GM12878 (cell line): Measurements from ENCODE around the gene RUNDC3A. TPM values are rescaled to one million over a fixed set of nuclear protein-coding genes. Genes with fewer than 3 reads are reported as not detected.

Source experiments
- ATAC-seq: fragments of 200-7000 bp; cut with Tn5 transposase; 3 replicates; pipeline ENCODE4 v1.9.1; 2020; ENCODE audit warnings: mild to moderate bottlenecking, moderate library complexity
- BruUV-seq: library from RNA; stranded (reverse); fragments of 400-500 nt; replicated peaks from 2 replicates; lab custom pipeline; 2021; lab: Mats Ljungman, UMichigan
- CTCF ChIA-PET: fragments of 300-600 bp; sonication (Branson Sonifier 250); formaldehyde crosslinking; extraction: SDS; loops from one replicate; lab custom pipeline; 2021; ENCODE audit warnings: inconsistent platforms; lab: Yijun Ruan, JAX
- POLR2A ChIA-PET: fragments of 350-600 bp; formaldehyde crosslinking; extraction: SDS; loops from one replicate; lab custom pipeline; 2021; ENCODE audit warnings: inconsistent platforms; lab: Charles Lee
- RAD21 ChIA-PET: fragments of 300-600 bp; sonication (Branson Sonifier 250); formaldehyde crosslinking; loops from one replicate; lab custom pipeline; 2023; ENCODE audit warnings: antibody characterized with exemption; ENCODE audit not compliant: unreplicated experiment; lab: Charles Lee
- SMC1A ChIA-PET: fragments of 300-600 bp; sonication (Branson Sonifier 250); formaldehyde crosslinking; loops from one replicate; lab custom pipeline; 2023; ENCODE audit not compliant: unreplicated experiment, uncharacterized antibody; lab: Charles Lee
- DNase-seq: peaks from one replicate; pipeline ENCODE4 v3.0.0-alpha.2; 2011; ENCODE audit warnings: low read depth, low spot score
- FAIRE-seq: peaks from 3 replicates; lab custom pipeline; 2011; peaks lifted over from hg19 to GRCh38; lab: Jason Lieb, UNC
- H2AFZ ChIP-seq: 2 replicates; pipeline ENCODE4 v1.6.0; 2011; ENCODE audit warnings: low read depth, low read length, control low read depth; ENCODE audit not compliant: control insufficient read depth
- H3K27ac ChIP-seq: 2 replicates; pipeline ENCODE4 v1.5.1; 2011; ENCODE audit warnings: control low read depth; ENCODE audit not compliant: control insufficient read depth, insufficient read depth
- H3K27me3 ChIP-seq, 2 experiments: replicated peaks in 1 of 2; 2 replicates each; pipeline versions ENCODE4 v1.6.0 to v1.6.1; 2011; ENCODE audit warnings: low read length in 1 of 2; ENCODE audit not compliant: control insufficient read depth in 2 of 2, insufficient read depth in 2 of 2
- H3K36me3 ChIP-seq, 2 experiments: 2 replicates each; pipeline ENCODE4 v1.5.1; 2011; ENCODE audit warnings: low read length in 1 of 2; ENCODE audit not compliant: control insufficient read depth in 2 of 2, insufficient read depth in 2 of 2
- H3K4me1 ChIP-seq: 2 replicates; pipeline ENCODE4 v1.6.1; 2011; ENCODE audit warnings: mild to moderate bottlenecking, low read length, moderate library complexity, mixed read lengths; ENCODE audit not compliant: control insufficient read depth, insufficient read depth
- H3K4me2 ChIP-seq: 2 replicates; pipeline ENCODE4 v1.6.0; 2011; ENCODE audit warnings: control low read depth; ENCODE audit not compliant: control insufficient read depth, insufficient read depth
- H3K4me3 ChIP-seq: fragments of 200-600 bp; sonication (generic); 2 replicates; pipeline ENCODE4 v1.5.1; 2016
- H3K79me2 ChIP-seq: 2 replicates; pipeline ENCODE4 v1.6.0; 2011; ENCODE audit warnings: low read length; ENCODE audit not compliant: control insufficient read depth, insufficient read depth
- H3K9ac ChIP-seq: 2 replicates; pipeline ENCODE4 v1.8.0; 2011; ENCODE audit warnings: low read length, control low read depth, mixed read lengths; ENCODE audit not compliant: control insufficient read depth, insufficient read depth
- H3K9me3 ChIP-seq: replicated peaks from 3 replicates; pipeline ENCODE4 v1.5.1; 2011; ENCODE audit warnings: mild to moderate bottlenecking, low read length; ENCODE audit not compliant: control insufficient read depth, insufficient read depth
- H4K20me1 ChIP-seq: 2 replicates; pipeline ENCODE4 v1.6.0; 2011; ENCODE audit not compliant: control insufficient read depth, insufficient read depth
- BCL3 ChIP-seq: IDR thresholded peaks from 2 replicates; pipeline ENCODE4 v1.6.1; 2011; ENCODE audit warnings: borderline replicate concordance, low read depth, mild to moderate bottlenecking, moderate library complexity, low read length; ENCODE audit not compliant: insufficient read depth, poor library complexity, severe bottlenecking
- BRCA1 ChIP-seq: IDR thresholded peaks from 2 replicates; pipeline ENCODE4 v1.6.1; 2011; ENCODE audit warnings: low read depth, low read length, improper control_type of control experiment
- E2F8 ChIP-seq: fragments of 450-650 bp; IDR thresholded peaks from 2 replicates; pipeline ENCODE4 v1.6.1; 2018; ENCODE audit warnings: mild to moderate bottlenecking, low read depth, moderate library complexity; ENCODE audit not compliant: partially characterized antibody
- HCFC1 ChIP-seq: fragments of 150-350 bp; IDR thresholded peaks from 2 replicates; pipeline ENCODE4 v1.6.1; 2014; ENCODE audit warnings: low read length
- NFIC ChIP-seq: IDR thresholded peaks from 2 replicates; pipeline ENCODE4 v1.6.1; 2012; ENCODE audit warnings: low read depth, mild to moderate bottlenecking, inconsistent platforms, low read length, moderate library complexity
- NFYB ChIP-seq: IDR thresholded peaks from 2 replicates; pipeline ENCODE4 v1.6.1; 2011; ENCODE audit warnings: low read depth, mild to moderate bottlenecking, low read length, improper control_type of control experiment, moderate library complexity; ENCODE audit not compliant: insufficient read depth
- PML ChIP-seq: IDR thresholded peaks from 2 replicates; pipeline ENCODE4 v1.6.1; 2012; ENCODE audit warnings: low read length, inconsistent platforms
- SIN3A ChIP-seq: IDR thresholded peaks from 2 replicates; pipeline ENCODE4 v1.6.1; 2012; ENCODE audit warnings: low read depth, low read length, improper control_type of control experiment
- SMARCA5 ChIP-seq: fragments of 450-650 bp; IDR thresholded peaks from 2 replicates; pipeline ENCODE4 v1.6.1; 2017; ENCODE audit warnings: mild to moderate bottlenecking
- STAT1 ChIP-seq: fragments of 450-650 bp; conservative IDR thresholded peaks from 2 replicates; pipeline ENCODE4 v1.6.1; 2014; ENCODE audit warnings: antibody characterized with exemption, mild to moderate bottlenecking
- STAT3 ChIP-seq: IDR thresholded peaks from 2 replicates; pipeline ENCODE4 v1.6.1; 2011; ENCODE audit warnings: low read depth, low read length, improper control_type of control experiment
- TCF7 ChIP-seq: IDR thresholded peaks from 2 replicates; pipeline ENCODE4 v1.6.1; 2014; ENCODE audit warnings: antibody characterized with exemption, borderline replicate concordance
- WGBS: methylation state at CpG from one replicate; pipeline ENCODE4 v1.1.6; 2016; ENCODE audit warnings: low lambda C conversion rate; ENCODE audit not compliant: insufficient replicate concordance, insufficient coverage; ENCODE audit errors: missing lambda C conversion rate; 5-methylcytosine and 5-hydroxymethylcytosine counted together
- in situ Hi-C: fragments of 300-500 bp; cut with MboI; formaldehyde crosslinking; loops from 9 replicates; pipeline ENCODE4 v1.14.3; 2018; ENCODE audit warnings: mixed read lengths
- intact Hi-C: fragments of 100-400 bp; cut with micrococcal nuclease; formaldehyde crosslinking; loops from one replicate; pipeline ENCODE4 v1.14.2; 2022; ENCODE audit not compliant: unreplicated experiment
- polyA plus RNA-seq, 11 experiments: library from polyadenylated mRNA; depleted of rRNA in 4 of 11; unstranded in 6 of 11; stranded (reverse) in 5 of 11; fragments of >200 nt; fragmentation: Nextera tagmentation in 4 of 11; fragmentation: Illumina TruSeq in 1 of 11; extraction: Ambion mirVana in 4 of 11; extraction: Trizol in 1 of 11; gene quantifications; 1 replicate in 1 of 11; 2 replicates in 10 of 11; pipeline versions ENCODE4 v1.2.1 to v1.2.3, GENCODE V29; 2011 to 2016; ENCODE audit warnings: inconsistent platforms in 2 of 11, missing spikeins in 2 of 11, low read depth in 1 of 11
- total RNA-seq, 4 experiments: library from RNA; depleted of rRNA in 3 of 4; stranded (reverse); fragments of >200 nt in 3 of 4; fragmentation: Illumina TruSeq in 1 of 4; extraction: Trizol in 1 of 4; gene quantifications; 2 replicates each; pipeline versions ENCODE4 v1.2.1 to v1.2.3, GENCODE V29; 2013 to 2021

The RUNDC3A gene
- total and polyA plus RNA-seq, 10 of the 15 experiments (the other 5 are each of a cell fraction or from before 2014, with no cell fraction given) = 0.07 to 0.17 TPM; not detected in 8

- intact Hi-C loops (no loop called here), in situ Hi-C loops (no loop called here)
- Histone ChIP-seq H3K9ac (no peak within 1 kb of the TSS), H3K27me3 (no peaks in the 10 kb centered on the region; a peak in 1 of 4 replicates), H3K36me3 (no peaks in the 10 kb centered on the region), H2AFZ (no peak within 1 kb of the TSS), H3K4me2 (no peak within 1 kb of the TSS), H3K27ac (no peak within 1 kb of the TSS), H4K20me1 (no peaks in the 10 kb centered on the region), H3K4me1 (no peaks in the 10 kb centered on the region), H3K4me3 (no peak within 1 kb of the TSS), H3K79me2 (no peaks in the 10 kb centered on the region), H3K9me3 (no peaks in the 10 kb centered on the region)
- SMC1A ChIA-PET = no interaction called here
- DNase-seq = no peak
- POLR2A ChIA-PET = no interaction called here
- no peak for ATAC-seq
- BruUV-seq = no TSS peak
- TF ChIP-seq HCFC1 = no peak
- no peak for TF ChIP-seq SIN3A
- no peak for TF ChIP-seq SMARCA5
- no peak for TF ChIP-seq E2F8
- no peak for TF ChIP-seq PML
- TF ChIP-seq STAT1 = no peak
- no peak for TF ChIP-seq NFYB
- no peak for TF ChIP-seq NFIC
- TF ChIP-seq TCF7 = no peak
- no peak for TF ChIP-seq BCL3
- TF ChIP-seq STAT3 = no peak
- no peak for TF ChIP-seq BRCA1
- CTCF ChIA-PET = interaction anchor here (2.1 kb wide), 1 partner anchor 58 kb away, joined by 7 read pairs; no protein-coding TSS in a partner anchor
- WGBS = 36% methylated on average over 14 of the region's 14 CpGs
- RAD21 ChIA-PET = no interaction called here
- FAIRE-seq = no peak
Observed at GRCh38 chr17:44267818-44268490, 40.4 kb upstream of the RUNDC3A start, which contains the start of gene SLC4A1. Gene SLC4A1 (minus strand): TSS chr17:44268135. CDS start chr17:44262866, 5,269 bp downstream.
